Measurements from ENCODE around the gene IL1RN.

The IL1RN gene

DNA sequence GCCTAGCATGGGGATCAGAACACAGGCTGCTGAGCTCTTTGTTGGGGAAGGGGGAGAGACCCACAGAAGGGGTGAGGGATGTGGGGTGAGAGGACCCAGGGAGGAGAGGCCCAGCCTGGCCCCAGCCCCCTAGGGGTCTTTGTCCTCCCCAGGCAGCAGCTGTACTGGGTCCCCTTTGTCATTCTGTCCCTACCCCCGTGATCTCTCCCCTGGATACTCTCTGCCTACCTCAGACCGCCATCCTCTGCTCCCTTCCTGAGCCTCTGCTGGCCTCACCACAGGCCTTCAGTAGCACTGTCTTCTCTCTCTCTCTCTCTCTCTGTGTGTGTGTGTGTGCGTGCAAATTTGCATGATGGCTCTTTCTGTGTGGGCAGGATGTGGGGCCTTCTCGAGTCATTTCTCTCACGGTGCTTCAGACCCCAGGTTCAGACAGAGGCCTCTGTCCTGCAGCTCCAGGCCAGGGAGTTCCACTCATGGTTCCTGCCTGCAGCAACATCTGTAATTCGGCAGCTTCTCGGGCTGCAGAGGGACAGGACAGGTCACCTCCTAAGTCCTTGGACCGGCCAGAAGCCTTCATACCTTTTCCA lies 47.7 kb downstream of the IL1RN start:
- no peak for DNase-seq

DNA sequence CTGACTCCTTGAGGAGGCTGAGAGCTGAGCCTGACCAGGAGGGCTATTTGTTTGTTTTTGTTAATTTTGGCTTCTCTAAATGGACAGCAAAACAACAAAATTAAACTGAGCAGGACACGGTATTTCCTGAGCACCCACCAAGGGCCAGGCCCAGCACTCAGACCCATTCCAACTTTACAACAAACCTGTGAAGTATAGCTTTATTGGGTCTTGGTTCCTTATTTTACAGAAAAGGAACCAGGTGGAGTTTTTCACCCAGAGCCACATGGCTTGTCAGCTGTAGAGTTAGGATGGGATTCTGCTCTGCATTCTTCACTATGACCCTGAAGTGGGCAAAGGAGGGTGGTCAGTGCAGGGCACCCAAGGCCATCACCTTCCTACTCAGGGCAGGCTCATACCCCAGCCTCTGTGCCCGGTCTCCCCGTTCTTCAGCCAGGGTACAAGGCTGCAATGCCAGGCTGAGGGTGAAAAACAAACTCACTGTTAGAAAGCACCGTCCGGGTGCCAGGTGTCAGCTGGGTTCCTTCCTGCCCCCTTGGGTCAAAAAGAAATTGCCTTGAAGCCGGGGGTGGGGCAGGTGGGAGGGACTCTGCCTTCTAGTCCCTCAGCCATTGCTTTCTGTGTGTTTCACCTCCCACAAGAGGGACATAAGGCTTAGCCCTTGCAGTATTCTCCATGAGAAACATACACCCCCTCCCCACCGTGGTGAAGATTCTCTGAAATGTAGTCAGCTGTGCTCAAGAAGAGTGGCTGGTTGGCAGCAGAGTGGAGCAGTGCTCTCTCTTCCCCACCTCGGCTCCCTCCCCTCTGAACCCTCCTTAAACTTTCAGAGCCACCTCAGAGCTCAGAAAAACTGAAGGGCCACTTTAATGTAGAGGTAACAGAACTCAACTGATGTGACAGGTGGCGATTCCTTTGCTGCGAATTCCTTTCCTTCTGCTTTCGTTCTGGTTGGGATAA lies 48.6 kb downstream of the IL1RN start:
- no peak for DNase-seq

DNA sequence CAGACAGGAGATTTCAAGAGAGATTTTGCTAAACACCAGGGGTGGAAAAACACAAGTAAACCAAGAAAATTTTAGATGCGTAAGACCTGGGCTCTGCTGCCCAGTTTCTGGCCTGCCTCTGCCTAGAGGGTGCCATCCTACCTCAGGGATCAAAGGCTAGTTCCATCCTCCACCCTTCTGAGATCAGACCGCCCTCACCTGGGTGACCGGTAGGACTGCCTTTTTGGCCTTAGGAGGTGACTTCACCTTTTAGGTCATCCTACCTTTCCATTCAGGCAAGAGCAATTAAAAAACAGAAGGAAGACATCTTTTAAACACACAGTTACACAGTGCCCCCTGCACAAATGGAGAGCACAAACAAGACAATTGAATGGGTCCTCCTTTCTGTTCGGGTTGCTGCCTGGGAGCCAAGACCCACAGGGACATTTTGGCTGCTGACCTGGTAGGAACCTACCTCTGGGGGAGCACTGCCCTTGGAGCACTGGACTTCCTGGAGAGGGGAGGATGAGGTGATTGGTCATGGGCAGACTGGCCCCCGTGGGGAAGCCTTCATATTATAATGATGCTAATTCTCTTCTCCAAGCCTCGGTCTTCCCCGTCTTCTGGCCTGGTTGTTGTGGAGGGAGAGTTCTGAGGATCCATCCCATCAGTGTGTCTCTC lies 49.4 kb downstream of the IL1RN start:
- no peak for DNase-seq

DNA sequence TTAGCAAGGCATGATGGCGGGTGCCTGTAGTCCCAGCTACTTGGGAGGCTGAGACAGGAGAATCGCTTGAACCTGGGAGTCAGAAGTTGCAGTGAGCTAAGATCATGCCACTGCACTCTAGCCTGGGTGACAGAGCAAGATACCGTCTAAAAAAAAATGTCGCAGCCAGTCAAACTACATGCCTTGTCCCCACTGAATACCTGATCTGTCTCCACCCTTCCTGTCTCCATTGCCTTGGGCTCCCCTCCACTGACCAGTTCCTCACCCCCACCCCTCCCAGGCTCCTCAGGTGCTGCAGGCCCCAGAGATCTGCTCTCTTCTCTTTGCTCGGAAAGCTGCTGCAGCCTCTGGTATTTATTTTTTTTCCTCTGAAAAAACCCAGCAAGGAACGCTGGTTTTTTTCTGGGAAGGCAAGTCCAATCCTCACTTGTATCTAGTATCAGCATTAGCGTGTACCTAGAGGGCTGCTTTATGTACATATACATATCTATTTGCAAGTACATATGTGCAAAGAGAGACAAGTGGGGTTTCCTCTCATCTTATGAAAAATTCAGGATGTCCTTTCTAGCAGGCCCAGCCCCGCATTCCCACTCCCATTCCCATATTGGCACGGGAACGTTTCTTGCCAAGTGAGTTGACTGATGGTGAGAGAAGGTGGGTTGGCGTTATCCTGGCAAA lies 50.8 kb downstream of the IL1RN start:
- no peak for DNase-seq

DNA sequence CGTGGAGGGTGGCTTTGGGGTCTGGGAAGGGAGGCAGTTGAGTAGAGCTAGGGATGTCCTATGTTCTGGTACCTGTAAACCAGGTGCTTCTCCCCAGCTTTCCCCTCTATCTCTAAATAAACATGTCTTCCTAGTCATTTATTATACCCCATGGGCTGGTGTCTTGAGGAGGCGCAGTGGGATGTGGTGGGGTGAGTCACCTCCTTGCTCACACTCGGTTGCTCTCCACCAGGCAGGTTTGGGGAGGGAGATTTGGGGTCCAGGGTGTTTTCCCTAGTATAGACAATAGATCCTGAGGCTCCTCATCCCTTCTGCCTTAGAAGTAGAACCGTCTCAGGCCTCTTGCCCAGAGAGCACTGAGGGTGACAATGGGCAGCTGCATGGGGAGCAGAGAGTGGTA lies 51.5 kb downstream of the IL1RN start:
- no peak for DNase-seq

DNA sequence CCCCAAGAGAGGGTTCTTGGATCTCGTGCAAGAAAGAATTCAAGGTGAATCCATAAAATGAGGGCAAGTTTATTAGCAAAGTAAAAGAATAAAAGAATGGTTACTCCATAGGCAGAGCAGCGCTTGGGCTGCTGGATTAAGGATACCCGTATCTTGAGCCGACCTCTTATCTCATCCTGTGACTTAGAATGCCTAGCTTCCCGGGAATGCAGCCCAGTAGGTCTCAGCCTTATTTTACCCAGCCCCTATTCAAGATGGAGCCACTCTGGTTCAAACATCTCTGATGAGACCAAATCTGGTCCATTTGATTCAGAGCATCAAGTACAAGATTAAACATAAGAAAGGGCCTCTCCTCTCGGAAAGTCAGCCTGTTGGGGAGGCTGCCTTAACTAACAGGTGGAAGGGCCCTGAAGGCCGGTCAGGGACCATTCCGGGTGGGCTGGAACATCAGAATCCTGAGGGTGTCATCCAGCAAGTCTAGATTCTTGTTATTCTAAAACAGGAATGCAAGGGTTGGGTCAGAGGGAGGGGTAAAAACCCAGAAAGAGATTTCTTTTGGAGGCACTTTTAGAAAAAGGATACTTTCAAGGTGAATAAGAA lies 52.1 kb downstream of the IL1RN start:
- DNase-seq, result no peak

DNA sequence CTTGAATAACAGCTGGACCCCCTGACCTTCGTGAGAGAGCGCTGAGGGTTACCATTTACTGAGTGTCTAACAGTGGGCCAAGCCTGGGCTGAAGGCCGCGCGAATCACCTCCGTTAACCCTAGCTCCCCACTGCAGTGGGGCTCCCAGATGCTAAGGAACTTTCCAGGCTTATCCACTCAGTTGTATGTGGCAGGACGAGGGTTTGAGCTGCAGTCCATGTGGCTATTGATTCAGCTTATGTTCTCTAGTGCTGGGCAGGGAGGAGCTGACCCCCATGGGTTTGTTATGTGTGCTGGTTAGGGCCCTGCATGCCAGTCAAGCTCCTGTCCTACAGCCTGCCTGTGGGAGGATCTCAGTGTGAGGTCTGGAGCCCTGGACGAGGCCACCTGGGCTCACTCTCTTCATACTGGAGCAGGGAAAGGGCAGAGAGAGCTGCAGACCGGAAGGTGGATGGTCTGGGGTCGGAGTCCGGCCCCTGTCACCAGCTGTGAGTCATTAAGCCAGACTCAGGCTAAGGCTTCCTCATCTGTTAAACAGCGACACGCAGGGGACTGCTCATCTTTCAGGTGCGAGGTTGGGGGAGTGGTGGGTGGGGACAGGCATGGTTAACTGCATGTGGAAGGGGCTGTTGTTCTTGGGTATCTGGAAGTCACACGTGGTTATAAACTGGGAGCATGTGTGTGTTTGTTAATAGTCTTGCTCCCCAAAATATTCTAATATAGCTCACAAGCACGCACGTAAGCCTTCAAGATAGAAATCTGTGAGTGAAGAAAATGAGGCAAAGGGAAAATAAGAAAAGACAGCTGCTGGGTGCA lies 52.9 kb downstream of the IL1RN start:
- no peak for DNase-seq

DNA sequence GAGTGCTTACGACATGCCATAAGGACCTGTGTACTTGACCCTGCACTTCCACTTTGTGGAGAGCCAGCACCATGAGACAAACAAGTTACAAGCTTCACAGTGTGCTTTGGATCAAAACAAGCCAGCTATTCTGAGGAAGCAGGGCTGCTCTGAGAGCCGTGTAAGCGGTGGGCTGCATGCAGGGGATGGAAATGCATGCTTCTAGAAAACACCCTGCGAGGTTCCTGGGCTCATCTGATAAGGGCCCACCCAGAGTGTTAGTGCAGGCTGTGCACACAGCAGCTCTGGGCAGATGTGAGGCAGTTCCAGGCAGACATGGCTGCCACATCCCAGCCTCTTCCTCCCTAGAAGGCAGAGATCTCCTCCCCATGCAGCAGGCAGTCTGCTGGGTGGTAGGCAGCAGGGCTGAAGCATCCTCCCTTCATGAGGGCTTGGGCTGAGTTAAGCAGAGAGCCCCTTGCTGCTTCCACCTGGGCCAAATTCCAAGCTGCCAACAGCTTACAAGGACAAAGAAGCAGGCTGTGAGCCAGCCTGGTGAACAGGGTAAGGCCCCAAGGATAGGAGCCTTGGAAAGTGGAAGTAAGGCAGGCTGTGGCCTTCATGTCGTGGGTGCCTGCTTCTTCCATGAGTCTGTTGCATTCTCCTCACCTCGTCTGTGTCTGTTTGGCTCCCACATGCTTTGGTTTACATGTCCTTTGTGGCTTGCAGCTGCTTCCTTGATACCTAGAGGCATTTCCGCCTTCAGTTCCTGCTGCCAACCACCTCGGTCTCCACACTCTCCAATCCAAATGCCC lies 54.1 kb downstream of the IL1RN start:
- DNase-seq, result no peak

DNA sequence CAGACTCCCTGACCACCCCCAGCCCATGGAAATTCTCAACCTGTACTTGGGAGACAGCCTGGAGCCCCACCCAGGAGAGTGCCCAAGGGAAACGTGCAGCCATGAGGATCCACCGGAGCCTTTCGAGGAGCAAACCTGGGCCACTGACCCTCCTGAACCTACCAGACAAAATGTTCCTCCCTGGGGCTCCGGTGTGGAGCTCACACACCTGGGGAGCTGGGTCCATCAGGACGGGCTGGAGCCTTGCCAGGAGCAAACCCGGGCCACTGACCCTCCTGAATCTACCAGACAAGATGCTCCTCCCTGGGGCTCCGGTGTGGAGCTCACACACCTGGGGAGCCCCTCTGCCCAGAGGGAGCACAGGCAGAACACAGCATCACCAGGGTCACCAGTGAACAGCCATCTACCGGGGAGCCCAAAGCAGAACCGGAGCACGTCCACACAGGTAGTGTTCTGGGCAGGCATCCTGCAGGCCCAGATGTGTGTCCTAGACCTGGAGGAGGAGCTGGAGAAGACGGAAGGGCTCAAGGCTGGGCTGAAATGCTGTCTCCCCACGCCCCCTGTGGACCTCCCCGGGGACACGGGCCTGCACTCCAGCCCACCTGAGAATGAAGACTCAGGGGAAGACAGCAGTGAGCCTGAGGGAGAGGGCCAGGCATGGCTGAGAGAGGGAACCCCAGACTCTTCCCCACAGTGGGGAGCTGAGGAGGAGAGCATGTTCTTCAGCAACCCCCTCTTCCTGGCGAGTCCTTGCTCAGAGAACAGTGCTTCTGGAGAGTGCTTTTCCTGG lies 55.3 kb downstream of the IL1RN start:
- no peak for DNase-seq

DNA sequence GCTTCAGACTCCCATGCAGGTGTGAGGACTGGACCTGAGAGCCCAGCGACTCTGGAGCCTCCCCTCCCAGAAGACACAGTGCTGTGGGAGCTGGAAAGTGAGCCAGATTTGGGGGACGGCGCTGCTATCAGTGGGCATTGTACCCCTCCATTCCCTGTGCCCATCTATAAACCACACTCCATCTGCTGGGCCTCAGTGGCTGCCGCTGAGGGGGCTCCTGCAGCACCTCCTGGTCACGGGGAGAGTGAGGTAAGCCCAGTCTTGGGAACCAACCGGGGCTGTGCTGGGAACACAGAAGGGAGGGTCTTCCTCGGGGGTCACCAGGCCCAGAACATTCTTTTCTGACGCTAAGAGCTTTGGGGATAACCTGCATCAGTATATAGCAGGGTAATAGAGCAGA lies 55.9 kb downstream of the IL1RN start:
- no peak for DNase-seq

All from NCI-H1105 treated with DMSO at 0.1 percent for 48 hours (cell line).